ENCODE data around the gene MGAT5.

Gene MGAT5

GRCh38 chr2:134491771-134492441 is 238.0 kb downstream of the MGAT5 start:
- TF ChIP-seq CREB1 (IDR thresholded peaks at IDR 0.05; ENCODE audit: low read depth) (no peak), EP300 (IDR thresholded peaks at IDR 0.05; ENCODE audit: borderline replicate concordance) (no peak), TAF1 (IDR thresholded peaks at IDR 0.05; ENCODE audit: low read depth) (no peak), ZBTB7A (IDR thresholded peaks at IDR 0.05; ENCODE audit: low read depth) (no peak), FOXM1 (IDR thresholded peaks at IDR 0.05; ENCODE audit: borderline replicate concordance, low read depth) (no peak), TEAD4 (IDR thresholded peaks at IDR 0.05) (no peak), NFIC (IDR thresholded peaks at IDR 0.05) (no peak), RAD21 (IDR thresholded peaks at IDR 0.05; ENCODE audit: low read depth) (no peak), CEBPB (IDR thresholded peaks at IDR 0.05) (no peak), YY1 (IDR thresholded peaks at IDR 0.05; ENCODE audit: low read depth) (no peak), EGR1 (IDR thresholded peaks at IDR 0.05) (no peak)
- TF ChIP-seq, protein P1, sequence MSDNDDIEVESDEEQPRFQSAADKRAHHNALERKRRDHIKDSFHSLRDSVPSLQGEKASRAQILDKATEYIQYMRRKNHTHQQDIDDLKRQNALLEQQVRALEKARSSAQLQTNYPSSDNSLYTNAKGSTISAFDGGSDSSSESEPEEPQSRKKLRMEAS (IDR thresholded peaks at IDR 0.05), result no peak
- TF ChIP-seq, protein P2, sequence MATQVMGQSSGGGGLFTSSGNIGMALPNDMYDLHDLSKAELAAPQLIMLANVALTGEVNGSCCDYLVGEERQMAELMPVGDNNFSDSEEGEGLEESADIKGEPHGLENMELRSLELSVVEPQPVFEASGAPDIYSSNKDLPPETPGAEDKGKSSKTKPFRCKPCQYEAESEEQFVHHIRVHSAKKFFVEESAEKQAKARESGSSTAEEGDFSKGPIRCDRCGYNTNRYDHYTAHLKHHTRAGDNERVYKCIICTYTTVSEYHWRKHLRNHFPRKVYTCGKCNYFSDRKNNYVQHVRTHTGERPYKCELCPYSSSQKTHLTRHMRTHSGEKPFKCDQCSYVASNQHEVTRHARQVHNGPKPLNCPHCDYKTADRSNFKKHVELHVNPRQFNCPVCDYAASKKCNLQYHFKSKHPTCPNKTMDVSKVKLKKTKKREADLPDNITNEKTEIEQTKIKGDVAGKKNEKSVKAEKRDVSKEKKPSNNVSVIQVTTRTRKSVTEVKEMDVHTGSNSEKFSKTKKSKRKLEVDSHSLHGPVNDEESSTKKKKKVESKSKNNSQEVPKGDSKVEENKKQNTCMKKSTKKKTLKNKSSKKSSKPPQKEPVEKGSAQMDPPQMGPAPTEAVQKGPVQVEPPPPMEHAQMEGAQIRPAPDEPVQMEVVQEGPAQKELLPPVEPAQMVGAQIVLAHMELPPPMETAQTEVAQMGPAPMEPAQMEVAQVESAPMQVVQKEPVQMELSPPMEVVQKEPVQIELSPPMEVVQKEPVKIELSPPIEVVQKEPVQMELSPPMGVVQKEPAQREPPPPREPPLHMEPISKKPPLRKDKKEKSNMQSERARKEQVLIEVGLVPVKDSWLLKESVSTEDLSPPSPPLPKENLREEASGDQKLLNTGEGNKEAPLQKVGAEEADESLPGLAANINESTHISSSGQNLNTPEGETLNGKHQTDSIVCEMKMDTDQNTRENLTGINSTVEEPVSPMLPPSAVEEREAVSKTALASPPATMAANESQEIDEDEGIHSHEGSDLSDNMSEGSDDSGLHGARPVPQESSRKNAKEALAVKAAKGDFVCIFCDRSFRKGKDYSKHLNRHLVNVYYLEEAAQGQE (IDR thresholded peaks at IDR 0.05; ENCODE audit: low read depth), result no peak
- TF ChIP-seq, protein P3, sequence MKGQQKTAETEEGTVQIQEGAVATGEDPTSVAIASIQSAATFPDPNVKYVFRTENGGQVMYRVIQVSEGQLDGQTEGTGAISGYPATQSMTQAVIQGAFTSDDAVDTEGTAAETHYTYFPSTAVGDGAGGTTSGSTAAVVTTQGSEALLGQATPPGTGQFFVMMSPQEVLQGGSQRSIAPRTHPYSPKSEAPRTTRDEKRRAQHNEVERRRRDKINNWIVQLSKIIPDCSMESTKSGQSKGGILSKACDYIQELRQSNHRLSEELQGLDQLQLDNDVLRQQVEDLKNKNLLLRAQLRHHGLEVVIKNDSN (IDR thresholded peaks at IDR 0.05), result no peak

DNA sequence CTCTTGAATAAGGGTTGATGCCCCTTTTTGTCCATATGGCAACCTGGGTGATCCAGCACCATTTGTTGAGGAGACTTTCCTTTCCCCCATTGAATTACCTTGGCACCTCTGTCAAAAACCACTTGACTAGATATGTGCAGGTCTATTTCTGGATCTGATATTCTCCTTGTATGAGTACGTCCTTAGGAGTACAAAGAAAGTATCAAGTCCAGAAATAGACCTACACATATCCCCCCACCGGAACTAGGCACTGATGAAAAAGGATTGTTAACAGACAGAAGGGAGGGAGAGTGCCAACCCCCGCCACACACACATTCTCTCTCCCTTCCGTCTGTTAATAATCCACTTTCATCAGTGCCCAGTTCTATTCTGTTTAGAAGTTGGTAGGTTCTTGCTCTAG is 239.9 kb downstream of the MGAT5 start:
- TF ChIP-seq YY1 (IDR thresholded peaks at IDR 0.05; ENCODE audit: low read depth) (no peak), FOXM1 (IDR thresholded peaks at IDR 0.05; ENCODE audit: borderline replicate concordance, low read depth) (no peak), TAF1 (IDR thresholded peaks at IDR 0.05; ENCODE audit: low read depth) (no peak), ZBTB7A (IDR thresholded peaks at IDR 0.05; ENCODE audit: low read depth) (no peak), CEBPB (IDR thresholded peaks at IDR 0.05) (no peak), EP300 (IDR thresholded peaks at IDR 0.05; ENCODE audit: borderline replicate concordance) (no peak), NFIC (IDR thresholded peaks at IDR 0.05) (no peak), RAD21 (IDR thresholded peaks at IDR 0.05; ENCODE audit: low read depth) (no peak), EGR1 (IDR thresholded peaks at IDR 0.05) (no peak)
- TF ChIP-seq, protein P3 (IDR thresholded peaks at IDR 0.05), result no peak
- TF ChIP-seq, protein P1 (IDR thresholded peaks at IDR 0.05), result no peak

DNA sequence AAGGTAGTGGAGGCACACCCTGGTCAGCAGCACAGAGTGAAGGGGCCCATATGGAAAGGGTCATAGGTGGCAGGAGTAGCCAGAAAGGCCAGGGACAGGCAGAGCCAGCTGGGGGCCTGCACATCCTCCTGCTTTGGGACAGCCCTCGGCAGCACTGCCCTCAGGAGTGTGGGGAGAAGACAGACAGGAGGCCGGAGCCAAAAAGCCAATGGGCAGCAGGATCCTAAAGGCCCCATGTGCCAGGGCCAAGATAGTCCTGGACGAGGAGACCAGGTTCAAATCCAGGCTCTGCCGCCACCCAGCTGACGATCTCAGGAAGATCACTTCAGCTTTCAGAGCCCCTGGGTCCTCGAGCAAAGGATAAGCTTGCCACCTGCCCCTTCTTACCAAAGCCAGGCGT is 244.8 kb downstream of the MGAT5 start:
- TF ChIP-seq TCF12 (IDR thresholded peaks at IDR 0.05; ENCODE audit: low read depth), result no peak
- TF ChIP-seq ZBTB7A (IDR thresholded peaks at IDR 0.05; ENCODE audit: low read depth), result no peak
- TF ChIP-seq RAD21 (IDR thresholded peaks at IDR 0.05; ENCODE audit: low read depth), result no peak
- TF ChIP-seq CEBPB (IDR thresholded peaks at IDR 0.05), result no peak
- no peak for TF ChIP-seq EGR1 (IDR thresholded peaks at IDR 0.05)
- TF ChIP-seq, protein P3 (IDR thresholded peaks at IDR 0.05), result no peak
- no peak for TF ChIP-seq TAF1 (IDR thresholded peaks at IDR 0.05; ENCODE audit: low read depth)
- TF ChIP-seq EP300 (IDR thresholded peaks at IDR 0.05; ENCODE audit: borderline replicate concordance), result no peak
- TF ChIP-seq NFIC (IDR thresholded peaks at IDR 0.05), result no peak
- TF ChIP-seq, protein P1 (IDR thresholded peaks at IDR 0.05), result no peak
- no peak for TF ChIP-seq FOXM1 (IDR thresholded peaks at IDR 0.05; ENCODE audit: borderline replicate concordance, low read depth)
- TF ChIP-seq CREB1 (IDR thresholded peaks at IDR 0.05; ENCODE audit: low read depth), result no peak
- no peak for TF ChIP-seq YY1 (IDR thresholded peaks at IDR 0.05; ENCODE audit: low read depth)
- TF ChIP-seq TEAD4 (IDR thresholded peaks at IDR 0.05), result no peak
- TF ChIP-seq, protein P2 (IDR thresholded peaks at IDR 0.05; ENCODE audit: low read depth), result no peak

DNA sequence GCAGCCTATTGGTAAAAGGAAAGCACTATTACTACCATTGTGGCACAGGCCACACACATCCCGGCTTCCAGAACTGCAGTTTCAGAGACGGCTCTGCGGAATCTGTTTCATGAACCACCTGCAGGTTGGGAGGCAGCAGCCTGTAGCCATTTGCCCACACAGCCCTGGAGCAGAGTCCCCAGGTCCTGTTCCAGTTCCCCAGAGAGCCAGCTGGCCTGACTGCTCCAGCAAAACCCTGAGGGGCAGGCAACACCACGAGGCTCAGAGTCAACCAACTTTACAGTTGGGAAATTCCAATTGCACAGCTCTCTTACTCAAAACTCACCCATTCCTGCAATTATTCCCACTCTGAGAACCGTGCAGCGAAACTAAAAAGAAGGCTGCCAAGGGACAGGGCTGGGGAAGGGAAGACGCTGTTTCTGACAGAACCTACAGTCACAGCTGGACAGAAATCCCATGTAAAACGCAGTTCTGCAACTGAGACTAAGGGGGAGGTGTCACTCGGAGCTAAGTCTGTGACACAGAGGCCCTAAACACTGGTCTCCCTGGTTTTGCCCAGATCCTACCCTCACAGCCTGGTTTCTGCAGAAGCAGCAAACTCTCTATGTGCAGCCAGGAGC is 245.5 kb downstream of the MGAT5 start:
- TF ChIP-seq EGR1 (IDR thresholded peaks at IDR 0.05), result no peak
- TF ChIP-seq, protein P3 (IDR thresholded peaks at IDR 0.05), result no peak
- TF ChIP-seq, protein P1 (IDR thresholded peaks at IDR 0.05), result no peak
- TF ChIP-seq TCF12 (IDR thresholded peaks at IDR 0.05; ENCODE audit: low read depth), result no peak
- no peak for TF ChIP-seq EP300 (IDR thresholded peaks at IDR 0.05; ENCODE audit: borderline replicate concordance)
- no peak for TF ChIP-seq NFIC (IDR thresholded peaks at IDR 0.05)
- no peak for TF ChIP-seq ZBTB7A (IDR thresholded peaks at IDR 0.05; ENCODE audit: low read depth)
- no peak for TF ChIP-seq CEBPB (IDR thresholded peaks at IDR 0.05)
- TF ChIP-seq CREB1 (IDR thresholded peaks at IDR 0.05; ENCODE audit: low read depth), result no peak
- TF ChIP-seq, protein P2 (IDR thresholded peaks at IDR 0.05; ENCODE audit: low read depth), result no peak
- no peak for TF ChIP-seq RAD21 (IDR thresholded peaks at IDR 0.05; ENCODE audit: low read depth)
- no peak for TF ChIP-seq TEAD4 (IDR thresholded peaks at IDR 0.05)
- TF ChIP-seq FOXM1 (IDR thresholded peaks at IDR 0.05; ENCODE audit: borderline replicate concordance, low read depth), result no peak
